ENCODE measurements around the gene CERS1. TPM values are rescaled to one million over a fixed set of nuclear protein-coding genes. Genes with fewer than 3 reads are reported as not detected.
A peak's percentile ranks its signal among the peaks of the same experiment; 100 is the strongest.

CERS1 gene
- total RNA-seq, 4 donors from 2014 or later, result 0.42 to 3.2 (median 1.1) TPM

DNA sequence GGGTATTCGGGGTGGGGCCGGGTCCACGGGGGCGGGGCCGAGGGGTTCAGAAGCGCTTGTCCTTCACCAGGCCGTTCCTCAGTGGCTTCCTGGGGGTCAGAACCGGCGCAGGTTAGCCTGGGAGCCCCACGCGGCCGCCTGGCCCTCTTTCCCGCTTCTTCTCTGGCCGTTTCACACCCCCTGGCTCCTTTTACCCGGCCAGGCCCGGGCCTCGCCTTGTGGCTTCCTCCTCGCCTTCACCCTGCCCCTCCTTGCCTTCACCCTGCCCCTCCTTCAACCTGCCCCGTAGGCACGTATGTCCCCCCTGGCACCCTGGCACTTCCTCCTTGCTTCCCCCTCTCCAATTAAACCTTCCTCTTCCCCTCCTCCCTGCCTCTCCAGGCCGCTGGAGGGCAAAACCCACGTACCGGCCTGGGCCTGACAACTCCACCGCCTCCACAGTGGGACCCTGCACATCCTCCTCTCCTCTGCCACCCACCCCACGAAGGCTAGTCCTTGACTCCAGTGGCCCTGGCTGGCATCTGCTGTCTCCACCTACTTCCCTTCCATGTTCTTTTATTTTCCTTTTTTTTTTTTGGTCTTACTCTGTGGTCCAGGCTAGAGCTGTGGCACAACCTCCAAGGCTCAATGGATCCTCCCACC, 25.3 kb downstream of the CERS1 start:
- no peak for TF ChIP-seq EP300 (IDR thresholded peaks at IDR 0.05)
- no peak for TF ChIP-seq POLR2AphosphoS5 (IDR thresholded peaks at IDR 0.05)
- no peak for TF ChIP-seq CTCF (IDR thresholded peaks at IDR 0.05)
- TF ChIP-seq POLR2A (IDR thresholded peaks at IDR 0.05; ENCODE audit: low read depth), result no peak
- DNase-seq (ENCODE audit: extremely low spot score), result no peak
- intact Hi-C loops (cut with DNase I), result no loop called here
- peaks cover 23 to 37% (median 32%) of the 10 kb centered on the region in 4 donors for H3K4me1 ChIP-seq
- 62% methylated on average over 19 of the region's 25 CpGs for WGBS
- no peak overlapping the region for H3K4me3 ChIP-seq
- peaks cover 0 to 28% (median 11%) of the 10 kb centered on the region in 4 donors for H3K27me3 ChIP-seq
- peaks cover 13 to 30% (median 29%) of the 10 kb centered on the region in 4 donors for H3K36me3 ChIP-seq
- H3K27ac ChIP-seq (replicated peaks in 1 of 4), result no peak overlapping the region
- no peaks in the 10 kb centered on the region for H3K9me3 ChIP-seq

DNA sequence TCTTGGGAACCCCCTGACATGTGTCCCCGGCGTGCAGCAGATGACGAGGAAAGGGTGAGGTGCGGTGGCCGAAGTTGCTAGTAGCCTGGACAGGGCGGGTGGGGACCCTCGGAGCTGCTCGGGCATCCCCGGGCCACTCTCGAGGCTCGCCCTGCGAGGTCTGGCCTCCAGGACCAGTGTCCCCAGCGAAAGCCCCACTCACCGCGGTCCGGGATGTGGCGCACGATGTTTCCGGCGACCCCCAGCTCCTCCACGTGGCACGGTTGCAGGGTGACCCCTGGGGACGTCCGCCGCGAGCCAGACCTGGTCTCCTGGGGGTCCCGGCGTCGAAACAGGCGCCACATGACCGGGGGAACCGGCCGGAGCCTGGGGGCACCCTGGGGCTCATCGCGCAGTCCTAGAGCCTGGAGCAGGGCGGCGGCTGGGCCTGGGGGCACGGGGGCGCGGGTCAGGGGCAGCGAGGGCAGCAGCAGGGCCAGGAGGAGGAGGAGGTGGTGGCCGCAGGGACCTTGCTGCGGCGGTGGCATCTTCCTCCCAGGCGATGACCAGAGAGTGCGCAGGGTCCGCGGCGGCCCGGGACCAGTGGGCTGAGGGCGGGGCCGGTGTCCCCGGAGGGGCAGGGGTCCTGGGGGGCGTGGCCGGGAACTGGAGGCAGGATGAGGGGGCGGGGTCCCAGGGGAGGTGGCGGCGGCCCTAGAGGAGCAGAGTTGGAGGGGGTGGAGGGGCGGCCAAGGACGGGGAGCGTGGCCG, 26.0 kb downstream of the CERS1 start:
- intact Hi-C loops (cut with DNase I), result no loop called here
- H3K9me3 ChIP-seq, result no peaks in the 10 kb centered on the region
- H3K27ac ChIP-seq (replicated peaks in 1 of 4), result no peak overlapping the region
- DNase-seq (ENCODE audit: extremely low spot score), result no peak
- peaks cover 0 to 28% (median 11%) of the 10 kb centered on the region in 4 donors for H3K27me3 ChIP-seq
- H3K4me3 ChIP-seq, result no peak overlapping the region
- H3K36me3 ChIP-seq, result peaks cover 20 to 37% (median 36%) of the 10 kb centered on the region in 4 donors
- WGBS, result 39% methylated on average over 49 of the region's 62 CpGs
- H3K4me1 ChIP-seq, result peaks cover 23 to 37% (median 32%) of the 10 kb centered on the region in 4 donors
- TF ChIP-seq POLR2A (IDR thresholded peaks at IDR 0.05; ENCODE audit: low read depth), result no peak

GRCh38 chr19:18869023-18869618, 26.8 kb downstream of the CERS1 start:
- Histone ChIP-seq H3K27ac (replicated peaks in 1 of 4) (no peak overlapping the region), H3K36me3 (peaks cover 29 to 46% (median 44%) of the 10 kb centered on the region in 4 donors), H3K4me1 (peaks cover 23 to 37% (median 32%) of the 10 kb centered on the region in 4 donors), H3K4me3 (peak overlapping the region in 2 of 4 donors; percentile 20 to 21), H3K27me3 (peaks cover 0 to 28% (median 11%) of the 10 kb centered on the region in 4 donors), H3K9me3 (no peaks in the 10 kb centered on the region)
- no peak for DNase-seq (ENCODE audit: extremely low spot score)
- TF ChIP-seq EP300 (IDR thresholded peaks at IDR 0.05) (no peak), CTCF (IDR thresholded peaks at IDR 0.05) (no peak), POLR2A (IDR thresholded peaks at IDR 0.05; ENCODE audit: low read depth) (no peak), POLR2AphosphoS5 (IDR thresholded peaks at IDR 0.05) (no peak)
- WGBS, result 25% methylated on average over 33 of the region's 71 CpGs
- intact Hi-C loops (cut with DNase I), result no loop called here

DNA sequence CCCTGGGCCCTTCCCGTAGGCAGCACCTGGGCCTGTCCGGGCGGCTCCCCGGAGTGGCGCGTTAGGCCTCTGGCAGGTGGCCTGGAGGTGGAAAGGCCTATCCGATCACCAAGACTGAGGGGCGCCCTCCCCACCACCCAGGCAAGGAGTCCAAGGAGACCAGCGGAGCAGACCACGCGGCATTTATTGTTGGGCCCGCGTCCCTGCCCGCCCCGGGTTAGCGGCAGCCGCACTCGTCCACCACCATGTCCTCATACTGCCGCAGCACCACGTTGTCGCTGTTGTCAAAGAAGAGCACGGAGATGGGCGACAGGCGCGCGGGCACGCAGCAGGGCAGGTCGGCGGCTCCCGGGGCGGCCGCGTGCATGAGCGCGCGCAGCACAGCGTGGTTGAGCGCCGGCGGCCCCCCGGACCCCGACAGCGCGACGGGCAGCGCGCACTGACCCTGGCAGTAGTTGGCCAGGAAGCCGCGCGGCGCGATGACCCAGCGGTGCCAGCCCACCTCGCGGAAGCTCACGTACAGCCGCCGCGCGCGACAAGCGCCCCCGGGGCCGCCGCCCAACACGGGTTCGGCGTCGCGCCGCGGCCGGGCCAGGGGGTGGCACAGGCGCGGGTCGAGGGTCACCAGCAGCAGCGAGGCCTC, 27.5 kb downstream of the CERS1 start:
- H3K4me1 ChIP-seq, result peaks cover 23 to 37% (median 32%) of the 10 kb centered on the region in 4 donors
- peaks cover 35 to 52% (median 50%) of the 10 kb centered on the region in 4 donors for H3K36me3 ChIP-seq
- peak overlapping the region in 2 of 4 donors; percentile 20 to 21 for H3K4me3 ChIP-seq
- H3K9me3 ChIP-seq, result no peaks in the 10 kb centered on the region
- DNase-seq (ENCODE audit: extremely low spot score), result no peak
- TF ChIP-seq EP300 (IDR thresholded peaks at IDR 0.05) (no peak), CTCF (IDR thresholded peaks at IDR 0.05) (no peak), POLR2A (IDR thresholded peaks at IDR 0.05; ENCODE audit: low read depth) (no peak), POLR2AphosphoS5 (IDR thresholded peaks at IDR 0.05) (no peak)
- WGBS, result 94% methylated on average over 8 of the region's 77 CpGs
- intact Hi-C loops (cut with DNase I), result no loop called here
- peaks cover 0 to 28% (median 11%) of the 10 kb centered on the region in 4 donors for H3K27me3 ChIP-seq
- H3K27ac ChIP-seq (replicated peaks in 1 of 4), result no peak overlapping the region

Data from esophagus muscularis mucosa (tissue), 4 donors.